Rectal smooth muscle tissue (tissue), 1 donor: Measurements from ENCODE around the gene SMIM35.
"Not testable (repeated sequence)": the region's sequence is repeated elsewhere in the genome, so short reads cannot be mapped to it uniquely, and the experiment has no call there.

ENCODE experiments used
- H3K27ac ChIP-seq: one replicate; pipeline ENCODE4 v1.7.0; 2013; ENCODE audit warnings: low read depth, low read length, inconsistent platforms
- H3K27me3 ChIP-seq: one replicate; pipeline ENCODE4 v1.7.0; 2013; ENCODE audit warnings: low read length; ENCODE audit not compliant: control insufficient read depth, insufficient read depth
- H3K36me3 ChIP-seq: one replicate; pipeline ENCODE4 v1.7.0; 2013; ENCODE audit warnings: low read length; ENCODE audit not compliant: control insufficient read depth, insufficient read depth
- H3K4me1 ChIP-seq: one replicate; pipeline ENCODE4 v1.7.0; 2013; ENCODE audit warnings: low read length; ENCODE audit not compliant: control insufficient read depth, insufficient read depth
- H3K4me3 ChIP-seq: one replicate; pipeline ENCODE4 v1.7.0; 2013; ENCODE audit warnings: low read length
- H3K9ac ChIP-seq: one replicate; pipeline ENCODE4 v1.7.0; 2013; ENCODE audit warnings: low read length

Gene SMIM35

GRCh38 chr11:118068945-118069612 is 17.7 kb downstream of the SMIM35 start:
- H3K4me3 ChIP-seq, result no peak overlapping the region
- H3K36me3 ChIP-seq, result no peaks in the 10 kb centered on the region
- H3K9ac ChIP-seq, result no peak overlapping the region
- no peak overlapping the region for H3K27ac ChIP-seq
- H3K4me1 ChIP-seq, result no peaks in the 10 kb centered on the region
- H3K27me3 ChIP-seq, result peaks cover 2% of the 10 kb centered on the region

DNA sequence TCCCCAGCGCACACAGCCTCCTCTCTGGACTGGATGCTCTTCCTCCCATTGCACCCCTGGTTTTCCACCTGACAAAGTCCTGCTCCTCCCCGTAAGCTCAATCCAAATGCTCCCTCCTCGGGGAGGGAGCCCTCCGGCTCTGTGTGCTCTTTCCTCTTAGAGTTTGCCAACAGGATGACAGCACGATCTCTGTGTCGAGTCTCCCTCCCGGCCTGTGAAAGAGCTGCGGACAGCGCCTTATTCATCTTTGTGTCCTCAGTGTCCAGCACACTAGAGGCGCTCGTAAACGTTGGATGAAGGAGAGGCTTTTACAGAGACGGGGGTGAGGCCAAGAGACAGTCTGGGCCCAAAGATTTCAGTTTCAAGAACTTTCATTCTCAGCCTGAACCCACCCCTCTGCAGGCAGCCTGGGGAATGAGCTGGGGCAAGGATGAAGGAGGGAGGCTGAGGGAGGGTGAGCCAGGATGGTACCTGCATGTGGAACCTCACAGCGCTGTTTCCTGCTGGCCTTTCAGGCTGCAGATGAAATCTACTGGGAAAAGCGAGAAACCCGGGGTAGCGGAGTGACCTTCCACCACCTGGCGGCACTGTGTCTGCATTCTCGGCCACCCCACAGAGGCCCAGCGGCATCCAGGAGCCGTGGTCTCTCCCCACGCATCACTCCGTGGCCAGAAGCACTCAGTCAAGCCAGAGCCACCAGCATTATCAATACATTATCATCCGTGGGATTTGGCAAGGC is 18.4 kb downstream of the SMIM35 start:
- H3K4me1 ChIP-seq, result no peaks in the 10 kb centered on the region
- H3K4me3 ChIP-seq, result no peak overlapping the region
- no peak overlapping the region for H3K27ac ChIP-seq
- peaks cover 2% of the 10 kb centered on the region for H3K27me3 ChIP-seq
- no peak overlapping the region for H3K9ac ChIP-seq
- no peaks in the 10 kb centered on the region for H3K36me3 ChIP-seq

DNA sequence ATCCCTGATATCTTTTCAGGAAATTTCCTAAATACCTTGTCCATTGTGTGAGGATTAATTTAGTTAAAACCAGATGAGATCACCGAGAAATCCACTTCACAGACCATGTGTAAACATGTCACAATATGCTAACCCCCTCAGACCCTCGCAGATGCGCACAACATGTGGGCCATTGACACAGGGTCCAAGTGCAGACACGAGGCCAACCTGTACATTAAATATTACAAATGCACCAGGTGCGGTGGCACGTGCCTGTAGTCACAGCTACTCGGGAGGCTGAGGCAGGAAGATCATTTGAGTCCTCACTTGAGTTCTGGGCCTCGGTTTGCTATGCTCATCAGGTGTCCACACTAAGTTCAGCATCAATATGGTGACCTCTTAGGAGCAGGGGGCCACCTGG is 19.8 kb downstream of the SMIM35 start:
- H3K36me3 ChIP-seq, result no peaks in the 10 kb centered on the region
- no peak overlapping the region for H3K4me3 ChIP-seq
- H3K4me1 ChIP-seq, result no peaks in the 10 kb centered on the region
- peaks cover 2% of the 10 kb centered on the region for H3K27me3 ChIP-seq
- H3K27ac ChIP-seq, result no peak overlapping the region
- H3K9ac ChIP-seq, result no peak overlapping the region

DNA sequence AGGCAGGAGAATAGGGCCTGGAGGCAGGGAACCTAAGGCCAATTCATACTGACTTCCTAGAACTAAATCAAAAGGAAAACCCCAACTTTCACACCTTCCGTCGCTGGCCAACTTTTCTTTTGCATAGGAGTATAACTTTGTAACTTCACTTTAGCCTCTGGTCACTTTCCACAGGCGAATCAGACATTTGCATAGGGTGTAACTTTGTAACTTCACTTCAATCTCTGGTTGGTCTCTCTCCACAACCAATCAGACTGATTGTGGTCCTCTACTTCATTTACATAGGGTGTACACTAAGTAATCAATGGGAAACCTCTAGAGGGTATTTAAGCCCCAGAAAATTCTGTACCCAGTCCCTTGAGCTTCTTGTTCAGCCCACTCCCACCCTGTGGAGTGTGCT is 21.4 kb downstream of the SMIM35 start:
- no peak overlapping the region for H3K27ac ChIP-seq
- peaks cover 2% of the 10 kb centered on the region for H3K27me3 ChIP-seq
- no peaks in the 10 kb centered on the region for H3K36me3 ChIP-seq
- H3K9ac ChIP-seq, result no peak overlapping the region
- no peaks in the 10 kb centered on the region for H3K4me1 ChIP-seq
- H3K4me3 ChIP-seq, result no peak overlapping the region

GRCh38 chr11:118064956-118065355 is 21.8 kb downstream of the SMIM35 start:
- Histone ChIP-seq H3K4me1 (no peaks in the 10 kb centered on the region), H3K27me3 (peaks cover 2% of the 10 kb centered on the region), H3K9ac (no peak overlapping the region), H3K27ac (no peak overlapping the region), H3K4me3 (no peak overlapping the region), H3K36me3 (no peaks in the 10 kb centered on the region)

- H3K9ac ChIP-seq, H3K36me3 ChIP-seq, H3K27ac ChIP-seq, H3K4me1 ChIP-seq, H3K4me3 ChIP-seq, H3K27me3 ChIP-seq: not testable (repeated sequence)
Observed at GRCh38 chr11:118062631-118063030, 24.1 kb downstream of the SMIM35 start.

DNA sequence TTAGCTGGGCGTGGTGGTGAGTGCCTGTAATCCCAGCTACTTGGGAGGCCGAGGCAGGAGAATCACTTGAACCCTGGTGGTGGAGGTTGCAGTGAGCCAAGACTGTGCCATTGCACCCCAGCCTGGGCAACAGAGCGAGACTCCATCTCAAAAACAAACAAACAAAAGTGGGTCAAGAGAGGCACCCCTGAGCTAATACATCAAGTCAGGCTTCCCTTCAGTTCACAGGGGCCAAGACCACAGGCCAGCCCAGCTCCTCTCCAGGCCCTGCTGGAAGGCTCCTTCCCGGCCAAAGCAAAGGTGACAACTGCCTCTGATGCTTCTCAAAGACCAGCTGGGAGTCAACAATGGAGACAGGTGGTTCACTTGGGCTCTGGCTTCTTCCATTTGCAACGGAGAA is 24.6 kb downstream of the SMIM35 start:
- not testable (repeated sequence) for H3K4me3 ChIP-seq, H3K27me3 ChIP-seq, H3K36me3 ChIP-seq, H3K9ac ChIP-seq, H3K4me1 ChIP-seq, H3K27ac ChIP-seq

DNA sequence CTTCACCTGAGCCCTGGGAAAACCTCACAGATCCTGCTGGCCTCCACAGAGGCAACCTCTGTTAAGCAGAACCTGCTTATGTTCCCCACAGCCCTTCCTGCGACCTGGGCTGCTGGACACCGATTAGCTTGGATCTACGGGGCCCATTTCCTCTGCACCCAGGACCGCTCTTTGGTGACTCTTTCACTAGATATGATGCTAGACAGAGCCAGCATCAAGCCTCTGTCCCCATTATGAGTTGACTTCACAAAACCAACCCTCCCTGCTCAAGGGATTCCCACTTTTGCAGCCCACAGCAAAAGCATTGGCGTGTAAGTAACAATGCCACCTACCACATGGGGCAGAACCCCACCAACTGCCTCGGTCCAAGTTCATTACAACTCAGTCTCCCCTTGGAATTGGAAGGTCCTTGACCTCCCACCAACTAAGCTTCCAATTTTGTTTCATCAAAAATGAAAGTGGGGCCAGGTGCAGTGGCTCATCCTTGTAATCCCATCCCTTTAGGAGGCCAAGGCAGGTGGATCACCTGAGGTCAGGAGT is 25.1 kb downstream of the SMIM35 start:
- no peaks in the 10 kb centered on the region for H3K27me3 ChIP-seq
- H3K36me3 ChIP-seq, result no peaks in the 10 kb centered on the region
- H3K9ac ChIP-seq, result no peak overlapping the region
- no peak overlapping the region for H3K4me3 ChIP-seq
- no peaks in the 10 kb centered on the region for H3K4me1 ChIP-seq
- H3K27ac ChIP-seq, result no peak overlapping the region

DNA sequence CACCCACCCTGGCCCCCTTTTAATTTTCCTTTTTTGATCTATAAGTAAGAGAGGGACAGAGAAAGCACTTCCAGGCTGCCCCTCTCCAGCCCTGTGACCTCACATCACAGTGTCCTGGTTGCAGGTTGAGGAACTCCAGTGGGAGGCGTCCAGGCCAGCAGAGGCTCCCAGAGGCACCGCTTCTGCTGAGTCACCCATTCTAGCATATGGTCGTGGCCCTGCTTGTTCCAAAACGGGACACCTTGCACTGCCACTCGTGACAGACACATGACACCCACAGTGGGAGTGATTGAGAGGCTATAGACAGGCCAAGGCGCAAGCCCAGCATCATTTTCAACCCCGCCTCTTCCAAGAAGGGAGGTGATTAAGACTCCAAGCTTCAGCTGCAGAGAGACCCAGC is 25.9 kb downstream of the SMIM35 start:
- H3K27ac ChIP-seq, result no peak overlapping the region
- H3K4me3 ChIP-seq, result no peak overlapping the region
- H3K36me3 ChIP-seq, result no peaks in the 10 kb centered on the region
- H3K27me3 ChIP-seq, result no peaks in the 10 kb centered on the region
- H3K4me1 ChIP-seq, result no peaks in the 10 kb centered on the region
- no peak overlapping the region for H3K9ac ChIP-seq

DNA sequence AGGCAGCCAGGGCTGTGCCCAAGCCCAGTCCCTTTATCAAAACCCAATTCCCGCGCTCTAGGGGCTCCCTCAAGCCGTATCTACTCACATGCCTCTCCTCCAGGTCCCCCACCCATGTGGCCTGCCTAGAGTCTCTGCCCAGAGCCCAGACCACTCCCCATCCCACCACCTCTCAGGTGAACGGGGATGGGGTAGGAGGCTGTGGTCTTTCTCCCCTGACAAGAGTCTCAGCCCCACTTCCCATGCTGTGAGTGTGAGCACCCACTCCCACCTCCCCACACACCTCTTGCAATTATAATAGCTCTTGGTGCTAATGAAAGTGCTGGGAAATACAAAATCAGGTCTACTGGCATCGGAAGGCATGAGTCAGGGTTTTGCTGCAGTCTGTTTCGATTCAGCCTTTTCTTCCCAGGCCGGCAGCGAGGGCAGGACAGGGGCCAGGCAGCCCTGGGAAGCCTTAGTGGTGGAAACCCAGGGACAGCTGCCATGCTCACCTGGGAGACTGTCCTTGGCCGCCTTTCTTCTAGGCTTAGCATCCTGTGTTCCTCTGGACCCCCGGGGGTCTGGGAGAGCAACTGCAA is 26.6 kb downstream of the SMIM35 start:
- Histone ChIP-seq H3K4me1 (no peaks in the 10 kb centered on the region), H3K9ac (no peak overlapping the region), H3K27ac (no peak overlapping the region)

DNA sequence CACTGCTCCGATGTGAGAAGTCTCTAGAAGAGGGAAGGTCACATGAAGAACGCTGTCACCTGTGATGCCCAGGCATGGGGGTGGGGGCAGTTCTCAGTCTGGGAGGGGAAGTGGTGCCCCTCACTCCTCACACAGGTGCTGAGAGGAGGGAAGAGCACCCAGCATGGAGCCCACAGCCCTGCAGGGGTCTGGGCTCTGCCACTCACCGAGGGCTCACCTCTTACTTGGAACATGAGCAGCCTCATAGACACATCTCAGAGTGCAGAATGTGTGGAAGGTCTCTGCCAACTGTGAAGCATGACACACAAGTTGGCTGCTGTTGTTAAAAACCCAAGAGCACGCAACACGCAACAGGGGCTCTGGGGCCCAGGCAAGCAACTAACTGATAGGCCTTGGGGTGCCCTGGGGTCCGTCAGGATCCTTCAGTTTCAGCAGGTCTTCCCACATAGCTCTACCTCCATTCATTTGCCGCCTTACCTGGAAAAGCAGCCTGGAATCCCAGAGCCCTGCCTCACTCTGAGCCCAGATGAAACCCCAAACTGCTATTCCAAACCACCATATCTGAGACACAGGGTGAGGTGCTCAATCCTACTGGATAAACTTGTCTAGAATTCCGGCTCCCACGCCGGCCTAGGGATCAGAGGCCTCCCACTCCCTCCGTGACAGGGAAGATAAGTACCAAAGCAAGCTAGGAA is 27.4 kb downstream of the SMIM35 start:
- no peak overlapping the region for H3K9ac ChIP-seq
- no peak overlapping the region for H3K4me3 ChIP-seq
- H3K27ac ChIP-seq, result no peak overlapping the region
- H3K27me3 ChIP-seq, result no peaks in the 10 kb centered on the region
- H3K4me1 ChIP-seq, result no peaks in the 10 kb centered on the region
- no peaks in the 10 kb centered on the region for H3K36me3 ChIP-seq

More for the DNA sequence above, 26.6 kb downstream of the SMIM35 start:
- no peaks in the 10 kb centered on the region for H3K27me3 ChIP-seq
- H3K36me3 ChIP-seq, result no peaks in the 10 kb centered on the region
- H3K4me3 ChIP-seq, result no peak overlapping the region
